Left lung (tissue), 10 donors: ENCODE data around the gene JAM2. TPM values are rescaled to one million over a fixed set of nuclear protein-coding genes. Genes with fewer than 3 reads are reported as not detected.
A peak's percentile ranks its signal among the peaks of the same experiment; 100 is the strongest.

Source experiments
- ATAC-seq: fragments of 200-7000 bp; cut with Tn5 transposase; one replicate; pipeline ENCODE4 v1.9.1; 2020; ENCODE audit warnings: moderate library complexity
- DNase-seq, 4 donors: peaks; one replicate each; pipeline ENCODE4 v3.0.0-alpha.2; 2013 to 2020
- H3K27ac ChIP-seq, 2 donors: fragments of 200-600 bp; sonication (generic) in 1 of 2; one replicate each; pipeline versions ENCODE4 v1.5.0 to v1.8.0; 2020 to 2021
- H3K27me3 ChIP-seq, 2 donors: fragments of 200-600 bp; sonication (generic) in 1 of 2; one replicate each; pipeline versions ENCODE4 v1.5.0 to v1.8.0; 2020 to 2021
- H3K36me3 ChIP-seq, 2 donors: fragments of 200-600 bp; sonication (generic) in 1 of 2; one replicate each; pipeline versions ENCODE4 v1.5.0 to v1.8.0; 2020 to 2021
- H3K4me1 ChIP-seq, 2 donors: fragments of 200-600 bp; one replicate each; pipeline ENCODE4 v1.8.0; 2021
- H3K4me3 ChIP-seq, 2 donors: fragments of 200-600 bp; sonication (generic) in 1 of 2; one replicate each; pipeline versions ENCODE4 v1.5.0 to v1.8.0; 2020 to 2021; ENCODE audit warnings: mild to moderate bottlenecking in 1 of 2
- H3K9me3 ChIP-seq, 2 donors: fragments of 200-600 bp; sonication (generic) in 1 of 2; one replicate each; pipeline versions ENCODE4 v1.5.0 to v1.8.0; 2020 to 2021
- intact Hi-C, 2 donors: fragments of 100-400 bp; cut with DNase I; formaldehyde crosslinking; loops; one replicate each; pipeline versions ENCODE4 v1.11.2 to v1.14.2; 2022
- polyA plus RNA-seq, 6 donors: library from polyadenylated mRNA; unstranded; fragments of 120-200 nt; gene quantifications; one replicate each; pipeline ENCODE4 v1.2.1, GENCODE V29; 2013; ENCODE audit not compliant: insufficient read length in 6 of 6
- total RNA-seq, 2 donors: library from RNA; stranded (reverse); fragmentation: NEBNext Ultra II Directional; extraction: Animal tissue kit (Norgen Biotek cat#: 25700); gene quantifications; one replicate each; pipeline ENCODE4 v1.2.1, GENCODE V29; 2021
- TF ChIP-seq, protein P1 (sequence below), 2 donors: fragments of 200-600 bp; sonication (generic) in 1 of 2; IDR thresholded peaks; one replicate each; pipeline versions ENCODE4 v1.5.0 to v1.8.0; 2021; ENCODE audit warnings: antibody characterized with exemption in 2 of 2
- donor health status: DM: no; HTN: yes; CAD: no.
- donor health status: DM: no; HTN: no; CAD: no.

JAM2 gene
- total and polyA plus RNA-seq, 8 donors = 14.1 to 42.6 (median 34.2) TPM

DNA sequence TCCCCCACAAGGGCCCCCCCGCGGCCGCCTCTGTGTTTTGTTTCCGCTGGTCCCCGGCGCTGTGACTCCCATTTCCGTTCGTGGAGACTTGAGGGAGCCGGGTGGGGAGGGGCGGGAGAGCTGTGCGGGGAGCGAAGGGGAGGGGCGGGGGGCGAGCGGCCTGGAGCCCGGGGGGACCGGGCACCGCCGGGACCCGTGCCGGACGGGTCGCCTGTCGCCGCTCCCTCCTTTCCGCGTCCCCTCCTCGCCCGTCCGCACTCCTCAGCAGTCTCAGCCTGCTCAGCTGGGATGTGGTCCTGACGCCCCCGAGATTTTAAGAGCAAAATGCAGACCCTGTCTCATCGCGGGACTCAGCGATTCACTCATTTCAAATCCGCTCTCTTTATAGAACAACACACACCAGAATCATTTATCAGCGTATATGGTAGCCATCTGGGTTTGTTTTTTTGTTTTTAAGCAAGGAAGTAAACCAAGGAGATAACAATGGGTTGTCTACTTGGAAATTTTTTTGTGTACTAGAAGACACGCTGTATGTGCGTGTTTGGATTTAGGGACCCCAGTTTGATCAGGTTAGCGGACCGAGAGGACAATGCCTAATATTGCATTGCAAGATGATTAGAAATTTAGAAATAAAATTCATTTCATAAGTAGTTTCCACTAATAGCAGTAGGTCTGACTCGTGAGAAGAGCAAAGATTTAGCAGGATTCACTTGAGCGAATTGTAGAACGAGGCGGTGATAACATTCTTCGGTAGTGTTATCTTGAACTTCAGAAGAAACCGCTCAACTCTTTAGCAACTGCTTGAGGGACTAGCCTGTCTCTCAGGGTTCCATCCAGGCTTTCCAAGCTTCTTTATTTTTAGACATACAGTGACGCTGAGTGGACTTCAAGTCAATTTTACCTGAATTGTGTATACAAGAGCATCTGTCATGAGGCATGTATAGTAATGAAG lies 96.9 kb downstream of the JAM2 start:
- DNase-seq = peak in 3 of 4 donors; percentile 82 to 92 (median 87)
- Histone ChIP-seq H3K27me3 (no peaks in the 10 kb centered on the region), H3K4me1 (peaks cover 7 to 36% of the 10 kb centered on the region in 2 donors), H3K27ac (peak overlapping the region; percentile 98 to 99), H3K36me3 (no peaks in the 10 kb centered on the region), H3K4me3 (peak overlapping the region; percentile 83 to 87), H3K9me3 (no peaks in the 10 kb centered on the region)
- peak; percentile 79 for ATAC-seq
- intact Hi-C loops = no loop called here
- TF ChIP-seq, protein P1, sequence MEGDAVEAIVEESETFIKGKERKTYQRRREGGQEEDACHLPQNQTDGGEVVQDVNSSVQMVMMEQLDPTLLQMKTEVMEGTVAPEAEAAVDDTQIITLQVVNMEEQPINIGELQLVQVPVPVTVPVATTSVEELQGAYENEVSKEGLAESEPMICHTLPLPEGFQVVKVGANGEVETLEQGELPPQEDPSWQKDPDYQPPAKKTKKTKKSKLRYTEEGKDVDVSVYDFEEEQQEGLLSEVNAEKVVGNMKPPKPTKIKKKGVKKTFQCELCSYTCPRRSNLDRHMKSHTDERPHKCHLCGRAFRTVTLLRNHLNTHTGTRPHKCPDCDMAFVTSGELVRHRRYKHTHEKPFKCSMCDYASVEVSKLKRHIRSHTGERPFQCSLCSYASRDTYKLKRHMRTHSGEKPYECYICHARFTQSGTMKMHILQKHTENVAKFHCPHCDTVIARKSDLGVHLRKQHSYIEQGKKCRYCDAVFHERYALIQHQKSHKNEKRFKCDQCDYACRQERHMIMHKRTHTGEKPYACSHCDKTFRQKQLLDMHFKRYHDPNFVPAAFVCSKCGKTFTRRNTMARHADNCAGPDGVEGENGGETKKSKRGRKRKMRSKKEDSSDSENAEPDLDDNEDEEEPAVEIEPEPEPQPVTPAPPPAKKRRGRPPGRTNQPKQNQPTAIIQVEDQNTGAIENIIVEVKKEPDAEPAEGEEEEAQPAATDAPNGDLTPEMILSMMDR (IDR thresholded peaks at IDR 0.05) = no peak

- H3K27me3 ChIP-seq = no peaks in the 10 kb centered on the region
- no peak overlapping the region for H3K4me3 ChIP-seq
- H3K36me3 ChIP-seq = no peaks in the 10 kb centered on the region
- intact Hi-C loops = no loop called here
- ATAC-seq = no peak
- TF ChIP-seq, protein P1 (IDR thresholded peaks at IDR 0.05) = no peak
- DNase-seq = no peak
- H3K9me3 ChIP-seq = no peaks in the 10 kb centered on the region
- peaks cover 7 to 27% of the 10 kb centered on the region in 2 donors for H3K4me1 ChIP-seq
- no peak overlapping the region for H3K27ac ChIP-seq
These were observed 98.4 kb downstream of the JAM2 start for GRCh38 chr21:25737421-25737820.

GRCh38 chr21:25742900-25743299 lies 103.8 kb downstream of the JAM2 start:
- no peaks in the 10 kb centered on the region for H3K4me1 ChIP-seq
- DNase-seq (no peak), ATAC-seq (no peak)
- TF ChIP-seq, protein P1 (IDR thresholded peaks at IDR 0.05) = no peak
- peaks cover 0 to 16% of the 10 kb centered on the region in 2 donors for H3K36me3 ChIP-seq
- no peak overlapping the region for H3K27ac ChIP-seq
- no peaks in the 10 kb centered on the region for H3K27me3 ChIP-seq
- intact Hi-C loops = no loop called here
- H3K9me3 ChIP-seq = no peaks in the 10 kb centered on the region
- H3K4me3 ChIP-seq = no peak overlapping the region

DNA sequence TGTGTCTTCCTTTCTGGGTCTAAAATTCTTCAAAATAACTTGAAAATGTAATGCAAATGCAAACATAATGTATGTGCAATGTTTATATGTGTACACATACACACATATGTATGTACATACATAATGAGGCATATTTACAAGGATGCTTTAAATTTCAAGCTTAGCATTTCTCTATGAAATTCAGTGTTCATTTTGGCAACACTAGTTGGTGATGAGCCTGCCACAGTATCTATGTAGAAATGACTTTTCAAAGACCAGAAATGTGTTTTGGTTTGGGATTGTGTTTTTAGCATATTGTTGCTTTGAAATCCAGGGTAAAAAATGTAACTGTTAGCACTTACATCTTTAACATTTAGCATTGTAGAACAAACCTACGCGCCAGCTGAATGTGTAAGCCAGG lies 105.8 kb downstream of the JAM2 start:
- Histone ChIP-seq H3K27me3 (no peaks in the 10 kb centered on the region), H3K4me1 (no peaks in the 10 kb centered on the region), H3K36me3 (peaks cover 0 to 29% of the 10 kb centered on the region in 2 donors), H3K4me3 (no peak overlapping the region), H3K27ac (no peak overlapping the region), H3K9me3 (no peaks in the 10 kb centered on the region)
- DNase-seq (no peak), ATAC-seq (no peak)
- TF ChIP-seq, protein P1 (IDR thresholded peaks at IDR 0.05) = no peak
- intact Hi-C loops = no loop called here

DNA sequence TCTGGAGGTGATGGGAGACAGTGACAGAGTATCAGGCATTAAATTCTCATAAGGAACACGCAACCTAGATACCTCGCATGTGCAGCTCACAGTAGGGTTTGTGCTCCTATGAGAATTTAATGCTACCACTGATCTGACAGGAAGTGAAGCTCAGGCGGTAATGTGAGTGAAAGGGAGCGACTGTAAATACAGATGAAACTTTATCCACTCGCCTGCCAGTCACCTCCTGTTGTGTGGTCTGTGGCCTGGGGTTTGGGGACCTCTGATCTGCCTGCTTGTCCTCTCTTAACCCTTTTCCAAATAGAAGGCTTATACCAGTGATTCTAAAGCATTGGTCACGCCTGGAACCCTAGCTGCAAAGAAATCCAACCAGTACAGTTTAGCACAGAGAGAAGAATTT lies 111.0 kb downstream of the JAM2 start:
- intact Hi-C loops = no loop called here

More for the DNA sequence above, 111.0 kb downstream of the JAM2 start:
- no peaks in the 10 kb centered on the region for H3K9me3 ChIP-seq
- H3K4me3 ChIP-seq = no peak overlapping the region
- ATAC-seq (no peak), DNase-seq (no peak)
- TF ChIP-seq, protein P1 (IDR thresholded peaks at IDR 0.05) = no peak
- no peaks in the 10 kb centered on the region for H3K4me1 ChIP-seq
- H3K27ac ChIP-seq = no peak overlapping the region
- no peaks in the 10 kb centered on the region for H3K27me3 ChIP-seq
- H3K36me3 ChIP-seq = peaks cover 0 to 69% of the 10 kb centered on the region in 2 donors
